Measurements from ENCODE around the gene PEA15.

The PEA15 gene

GRCh38 chr1:160186246-160186645 is 18.9 kb upstream of the PEA15 start:
- no peak for DNase-seq

- no peak for DNase-seq
Measured at GRCh38 chr1:160186729-160187128, 18.5 kb upstream of the PEA15 start.

GRCh38 chr1:160187407-160187806 is 17.8 kb upstream of the PEA15 start:
- DNase-seq = no peak

GRCh38 chr1:160188341-160188740 is 16.8 kb upstream of the PEA15 start:
- DNase-seq = no peak

GRCh38 chr1:160189649-160190625 is 15.2 kb upstream of the PEA15 start, which contains the start of gene CASQ1:
TSS of gene CASQ1 (plus strand) at chr1:160190575. CDS start at chr1:160190752, 177 bp downstream.
- DNase-seq = no peak

GRCh38 chr1:160191756-160192155 is 13.4 kb upstream of the PEA15 start:
- no peak for DNase-seq

- DNase-seq = no peak
Measured at GRCh38 chr1:160192234-160192633, 12.9 kb upstream of the PEA15 start.

- peak; percentile 91 for DNase-seq
Measured at GRCh38 chr1:160193091-160193819, 11.9 kb upstream of the PEA15 start.

- no peak for DNase-seq
Measured at GRCh38 chr1:160193832-160194736, 11.1 kb upstream of the PEA15 start.

GRCh38 chr1:160194737-160195059 is 10.5 kb upstream of the PEA15 start:
- no peak for DNase-seq

- DNase-seq = no peak
Measured at GRCh38 chr1:160196143-160196542, 9.0 kb upstream of the PEA15 start.

- DNase-seq = no peak
Measured at GRCh38 chr1:160197231-160197630, 8.0 kb upstream of the PEA15 start.

- no peak for DNase-seq
Measured at GRCh38 chr1:160200786-160201185, 4.4 kb upstream of the PEA15 start.

GRCh38 chr1:160204526-160205241 is 500 bp upstream of the PEA15 start:
- DNase-seq = no peak

GRCh38 chr1:160206036-160206389 is 829 bp downstream of the PEA15 start:
- DNase-seq = no peak

- no peak for DNase-seq
Measured at GRCh38 chr1:160206421-160207117, 1.4 kb downstream of the PEA15 start.

GRCh38 chr1:160207118-160207650 is 2.0 kb downstream of the PEA15 start:
- DNase-seq = no peak

GRCh38 chr1:160207771-160208556 is 2.8 kb downstream of the PEA15 start:
- DNase-seq = no peak

GRCh38 chr1:160208557-160209320 is 3.6 kb downstream of the PEA15 start:
- no peak for DNase-seq

Data from right forelimb (tissue), 1 donor.